Thyroid gland (tissue), 4 donors: ENCODE measurements around the gene SLC24A3.

Experiments
- CTCF ChIP-seq, 6 experiments: fragments of 200-600 bp in 3 of 6; fragments of 450-650 bp in 3 of 6; sonication (generic) in 3 of 6; IDR thresholded peaks; one replicate each; pipeline ENCODE4 v1.5.1; 2016 to 2019; ENCODE audit warnings: antibody characterized with exemption in 6 of 6, mild to moderate bottlenecking in 2 of 6, inconsistent platforms in 1 of 6, moderate library complexity in 1 of 6
- POLR2A ChIP-seq, 2 donors: fragments of 450-650 bp; IDR thresholded peaks; one replicate each; pipeline ENCODE4 v1.6.1; 2017; ENCODE audit warnings: antibody characterized with exemption in 2 of 2, mild to moderate bottlenecking in 2 of 2, moderate library complexity in 1 of 2

- TF ChIP-seq CTCF (IDR thresholded peaks at IDR 0.05) = no peak
- TF ChIP-seq POLR2A (IDR thresholded peaks at IDR 0.05) = no peak
Observed at GRCh38 chr20:19617256-19617655, 404.8 kb downstream of the SLC24A3 start.
